Activated CD4-positive, alpha-beta T cell treated with anti-CD3 and anti-CD28 coated beads for 36 hours (primary cell): ENCODE measurements around the gene MMD2. TPM values are rescaled to one million over a fixed set of nuclear protein-coding genes. Genes with fewer than 3 reads are reported as not detected.

ENCODE experiments used
- ATAC-seq: fragments of 200-7000 bp; cut with Tn5 transposase; one replicate; pipeline ENCODE4 v1.10.0; 2021; ENCODE audit warnings: mild to moderate bottlenecking, moderate library complexity
- CTCF ChIA-PET: fragments of 350-600 bp; sonication (Branson Sonifier 250); formaldehyde crosslinking; loops from one replicate; lab custom pipeline; 2021; ENCODE audit warnings: antibody characterized with exemption; lab: Charles Lee
- POLR2A ChIA-PET: fragments of 350-600 bp; sonication (Branson Sonifier 250); formaldehyde crosslinking; loops from one replicate; lab custom pipeline; 2021; ENCODE audit warnings: antibody characterized with exemption, inconsistent platforms; lab: Charles Lee
- DNase-seq: peaks from one replicate; pipeline ENCODE4 v3.0.0-alpha.2; 2020
- H3K27ac Mint-ChIP-seq: one replicate; pipeline ENCODE4 v1.8.0; 2021; ENCODE audit warnings: mixed read lengths
- H3K27me3 Mint-ChIP-seq: one replicate; pipeline ENCODE4 v1.8.0; 2021; ENCODE audit warnings: mixed read lengths
- H3K36me3 Mint-ChIP-seq: one replicate; pipeline ENCODE4 v1.8.0; 2021; ENCODE audit warnings: low read depth, mixed read lengths
- H3K4me1 Mint-ChIP-seq: one replicate; pipeline ENCODE4 v1.8.0; 2021; ENCODE audit warnings: mixed read lengths
- H3K4me3 Mint-ChIP-seq: one replicate; pipeline ENCODE4 v1.8.0; 2021; ENCODE audit warnings: mild to moderate bottlenecking, moderate library complexity, mixed read lengths
- H3K9me3 Mint-ChIP-seq: one replicate; pipeline ENCODE4 v1.8.0; 2021; ENCODE audit warnings: low read depth, mixed read lengths
- intact Hi-C, 2 experiments: fragments of 100-400 bp; cut with DNase I in 1 of 2; cut with micrococcal nuclease in 1 of 2; formaldehyde crosslinking; loops; one replicate each; pipeline versions ENCODE4 v1.14.2 to v1.15.1; 2022 to 2024; cut with DNase I, micrococcal nuclease
- total RNA-seq, 2 experiments: library from RNA; stranded (reverse); gene quantifications; one replicate each; pipeline ENCODE4 v1.2.3, GENCODE V29; 2021

MMD2 gene
- total RNA-seq, 2 experiments from 2014 or later, result not detected

DNA sequence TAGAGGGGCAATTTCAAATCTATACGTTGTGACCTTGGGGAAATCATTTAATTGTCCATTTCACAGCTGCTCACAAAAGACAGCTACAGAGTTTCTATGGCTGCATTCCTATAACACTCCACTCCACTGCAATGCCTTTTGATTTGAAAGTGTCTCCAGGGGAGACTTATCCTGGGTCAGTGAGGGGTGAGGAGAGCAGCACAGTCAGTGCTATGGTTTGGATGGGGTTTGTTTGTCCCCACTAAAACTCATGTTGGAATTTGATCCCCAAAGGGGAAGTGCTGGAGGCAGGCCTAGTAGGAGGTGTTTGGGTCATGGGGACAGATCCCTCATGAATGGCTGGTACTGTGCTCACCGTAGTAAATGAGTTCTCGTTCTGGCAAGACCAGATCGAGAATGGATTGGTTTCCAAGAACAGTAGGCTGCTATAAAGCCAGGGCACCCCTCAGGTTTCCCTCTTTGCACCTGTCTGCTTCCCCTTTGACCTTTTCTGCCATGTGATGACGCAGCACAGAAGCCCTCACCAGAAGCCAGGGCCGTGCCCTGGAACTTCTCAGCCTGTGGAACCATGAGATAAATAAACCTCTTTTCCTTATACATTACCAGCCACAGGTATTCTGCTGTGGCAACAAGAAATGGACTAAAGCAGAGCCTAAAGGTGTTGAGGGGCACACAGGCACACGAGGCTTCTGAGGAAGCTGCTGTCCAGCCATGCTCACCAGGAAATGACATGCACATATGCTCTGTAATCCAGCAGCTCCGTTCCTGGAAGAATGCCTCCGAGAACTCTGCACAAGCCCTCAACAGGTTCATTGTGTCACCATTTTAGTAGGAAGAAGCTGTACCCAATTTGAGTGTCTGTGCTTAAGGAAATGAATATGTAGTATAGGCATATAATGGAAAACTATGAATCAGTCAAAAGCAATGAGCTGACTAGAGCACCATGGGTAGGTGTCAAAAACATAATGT lies 92.2 kb downstream of the MMD2 start:
- H3K27me3 Mint-ChIP-seq, result peaks cover 37% of the 10 kb centered on the region
- H3K9me3 Mint-ChIP-seq, result peaks cover 2% of the 10 kb centered on the region
- DNase-seq (no peak), ATAC-seq (no peak)
- H3K36me3 Mint-ChIP-seq, result peaks cover 4% of the 10 kb centered on the region
- H3K4me3 Mint-ChIP-seq, result no peak overlapping the region
- intact Hi-C loops, result no loop called here
- CTCF ChIA-PET, result interaction anchor here (1.0 kb wide), 1 partner anchor 37 kb away, joined by 5 read pairs; no protein-coding TSS in a partner anchor
- POLR2A ChIA-PET, result interaction anchor here (0.7 kb wide), 1 partner anchor 193 kb away, joined by 3 read pairs; no protein-coding TSS in a partner anchor
- no peak overlapping the region for H3K27ac Mint-ChIP-seq
- H3K4me1 Mint-ChIP-seq, result peaks cover 1% of the 10 kb centered on the region

DNA sequence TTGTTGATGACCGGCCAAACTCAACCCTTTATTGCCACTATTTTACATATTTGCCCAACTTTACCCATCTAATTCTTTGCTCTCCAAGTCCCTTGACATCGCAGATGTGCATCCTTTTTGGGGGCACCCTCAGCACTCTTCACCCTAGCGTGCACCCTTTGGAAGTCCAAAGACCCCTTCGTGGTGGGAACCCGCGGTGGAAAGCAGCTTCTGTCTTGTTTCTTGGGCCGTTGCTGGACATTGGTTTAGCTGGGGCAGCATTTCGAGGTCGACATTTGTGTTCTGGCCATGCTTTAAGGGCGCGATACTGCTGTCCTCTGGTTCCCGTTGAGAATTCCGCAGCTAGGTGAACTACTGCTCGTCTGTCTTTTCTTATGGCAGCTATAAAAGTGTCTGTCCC lies 96.8 kb downstream of the MMD2 start:
- intact Hi-C loops, result no loop called here
- H3K9me3 Mint-ChIP-seq, result peaks cover 2% of the 10 kb centered on the region
- peaks cover 1% of the 10 kb centered on the region for H3K4me1 Mint-ChIP-seq
- H3K27ac Mint-ChIP-seq, result no peak overlapping the region
- POLR2A ChIA-PET, result no interaction called here
- CTCF ChIA-PET, result interaction anchor here (0.6 kb wide), 1 partner anchor 262 kb away, joined by 3 read pairs; no protein-coding TSS in a partner anchor
- ATAC-seq (no peak), DNase-seq (no peak)
- peaks cover 8% of the 10 kb centered on the region for H3K36me3 Mint-ChIP-seq
- peaks cover 56% of the 10 kb centered on the region for H3K27me3 Mint-ChIP-seq
- peak overlapping the region; percentile 11 for H3K4me3 Mint-ChIP-seq

DNA sequence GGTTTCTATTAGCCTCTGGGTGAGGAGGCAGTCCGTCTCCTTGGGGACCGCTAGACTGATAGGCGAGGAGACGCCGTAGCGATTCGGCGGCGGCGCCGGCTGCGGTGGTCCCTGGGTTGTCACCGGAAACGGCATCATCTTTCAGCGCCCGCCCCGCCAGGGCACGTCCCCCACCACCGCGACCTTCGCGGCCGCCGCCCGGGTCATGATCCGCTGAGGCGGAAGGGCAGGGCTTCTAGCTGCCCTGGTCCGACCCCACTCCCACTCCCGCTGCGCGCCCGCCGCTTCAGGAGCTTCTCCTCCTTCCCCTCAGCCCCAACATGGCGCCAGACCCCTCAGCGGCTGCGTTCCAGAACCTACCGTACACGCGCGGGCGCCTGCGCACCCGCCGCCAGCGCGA lies 97.3 kb downstream of the MMD2 start, which contains the start of gene PAPOLB:
PAPOLB (minus strand) TSS at position 358 of the 400 bp plus-strand sequence; CDS start at position 138, 220 bp downstream.
- peak; percentile 29 for DNase-seq
- intact Hi-C loops, result no loop called here
- H3K27ac Mint-ChIP-seq, result no peak within 1 kb of the TSS
- ChIA-PET CTCF (no interaction called here), POLR2A (no interaction called here)
- ATAC-seq, result no peak
- H3K4me1 Mint-ChIP-seq, result peaks cover 1% of the 10 kb centered on the region
- H3K4me3 Mint-ChIP-seq, result peak within 1 kb of the TSS; percentile 11
- peaks cover 2% of the 10 kb centered on the region for H3K9me3 Mint-ChIP-seq
- peaks cover 57% of the 10 kb centered on the region for H3K27me3 Mint-ChIP-seq
- H3K36me3 Mint-ChIP-seq, result peaks cover 8% of the 10 kb centered on the region

DNA sequence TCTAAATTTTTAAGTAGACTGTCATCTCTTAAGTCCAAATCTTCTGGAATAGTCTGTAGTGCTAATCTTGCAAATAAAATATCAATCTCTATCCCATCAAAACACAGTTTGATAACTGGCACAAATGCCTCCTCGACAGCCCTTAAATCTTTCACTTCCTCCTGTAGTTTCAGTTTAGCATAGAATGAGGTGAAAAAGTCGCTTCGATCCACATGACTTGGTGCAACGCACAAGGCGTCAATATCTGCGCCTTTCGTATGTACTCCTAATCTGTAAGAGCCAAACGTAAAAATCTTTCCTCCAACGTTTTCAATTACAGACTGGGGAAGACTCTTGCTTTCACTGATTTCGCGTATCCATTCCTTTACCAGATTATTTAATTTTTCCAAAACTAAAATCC lies 97.8 kb downstream of the MMD2 start:
- Mint-ChIP-seq H3K4me3 (no peak overlapping the region), H3K4me1 (peaks cover 1% of the 10 kb centered on the region), H3K9me3 (peaks cover 2% of the 10 kb centered on the region), H3K36me3 (peaks cover 8% of the 10 kb centered on the region), H3K27ac (no peak overlapping the region), H3K27me3 (peaks cover 57% of the 10 kb centered on the region)
- intact Hi-C loops, result no loop called here
- DNase-seq (no peak), ATAC-seq (no peak)
- POLR2A ChIA-PET, result no interaction called here
- CTCF ChIA-PET, result no interaction called here

DNA sequence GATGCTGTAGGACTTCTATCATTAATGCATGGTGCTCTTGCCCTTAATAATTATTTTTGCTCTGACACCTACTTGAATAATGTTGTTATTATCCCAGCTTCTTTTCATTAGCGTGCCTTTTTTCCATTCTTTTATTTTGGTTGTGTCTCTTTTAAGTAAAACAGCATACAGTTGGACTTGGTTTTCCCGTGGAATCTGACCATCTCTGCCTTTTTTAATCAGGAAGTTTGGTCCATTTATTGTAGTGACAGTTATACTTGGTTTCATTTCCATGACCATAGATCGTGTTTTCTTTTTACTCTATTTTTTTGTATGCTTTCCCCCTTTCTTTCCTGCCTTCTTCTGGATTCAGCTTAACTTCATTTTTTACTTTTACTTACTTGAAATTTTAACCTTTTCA lies 101.8 kb downstream of the MMD2 start:
- intact Hi-C loops, result no loop called here
- Mint-ChIP-seq H3K27ac (no peak overlapping the region), H3K9me3 (no peaks in the 10 kb centered on the region), H3K27me3 (peaks cover 28% of the 10 kb centered on the region), H3K4me3 (no peak overlapping the region), H3K36me3 (peaks cover 6% of the 10 kb centered on the region), H3K4me1 (peaks cover 1% of the 10 kb centered on the region)
- ChIA-PET POLR2A (no interaction called here), CTCF (no interaction called here)
- no peak for DNase-seq
- ATAC-seq, result no peak

DNA sequence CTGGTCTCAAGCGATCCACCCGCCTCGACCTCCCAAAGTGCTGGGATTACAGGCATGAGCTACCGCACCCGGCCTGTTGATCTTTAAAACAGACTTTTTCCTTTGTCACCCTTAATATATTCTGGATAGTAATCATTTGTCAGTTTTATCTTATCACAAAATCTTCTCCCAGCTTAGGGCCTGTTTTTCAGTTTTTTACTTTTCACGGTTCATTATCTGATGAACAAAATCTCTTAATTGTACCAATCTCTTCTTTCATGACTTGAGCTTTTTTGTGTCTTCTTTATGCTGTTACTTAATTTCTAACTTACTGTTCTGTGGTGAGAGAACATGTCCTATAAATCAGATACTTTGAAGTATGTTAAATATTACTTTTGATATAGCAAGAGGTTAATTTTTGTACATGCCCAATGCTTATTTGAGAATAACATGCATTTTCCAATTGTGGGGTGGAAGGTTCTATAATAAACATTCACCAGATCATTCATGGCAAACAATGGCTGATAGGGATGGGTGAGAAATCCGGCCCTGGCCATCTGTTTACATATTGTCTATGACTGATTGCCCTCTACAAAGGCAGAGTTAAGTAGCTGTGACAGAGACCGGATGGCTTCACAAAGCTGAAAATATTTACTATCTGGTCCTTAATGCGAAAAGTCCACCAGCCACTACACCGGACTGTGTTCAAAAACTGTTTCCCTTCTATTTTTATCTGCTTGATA lies 102.5 kb downstream of the MMD2 start:
- no peak for DNase-seq
- ATAC-seq, result no peak
- intact Hi-C loops, result no loop called here
- Mint-ChIP-seq H3K9me3 (no peaks in the 10 kb centered on the region), H3K27me3 (peaks cover 25% of the 10 kb centered on the region), H3K36me3 (peaks cover 3% of the 10 kb centered on the region), H3K4me3 (no peak overlapping the region), H3K27ac (no peak overlapping the region), H3K4me1 (peaks cover 6% of the 10 kb centered on the region)
- ChIA-PET POLR2A (no interaction called here), CTCF (interaction anchor here (0.6 to 1.2 kb wide), 2 partner anchors 10 to 117 kb away, joined by 3 read pairs; no protein-coding TSS in a partner anchor)

Other genes starting within 250 kb of the MMD2 start
- 10 to 100 TPM; 21.0 to 26.4 TPM for gene AP5Z1, start 183.6 kb downstream of the MMD2 start, total RNA-seq
- not detected for gene PAPOLB, start 97.2 kb downstream of the MMD2 start, total RNA-seq
- under 1 TPM; 0.42 to 0.69 TPM for gene RADIL, start 75.5 kb downstream of the MMD2 start, total RNA-seq
- 10 to 100 TPM; 12.4 to 12.7 TPM for gene RBAK, start 86.7 kb upstream of the MMD2 start, total RNA-seq
- gene WIPI2, start 231.0 kb upstream of the MMD2 start, total RNA-seq, result 10 to 100 TPM; 44.5 to 45.1 TPM